Adrenal gland (tissue), 12 donors: ENCODE results near the gene TOR3A. TPM values are rescaled to one million over a fixed set of nuclear protein-coding genes. Genes with fewer than 3 reads are reported as not detected.
"Not testable (repeated sequence)": the region's sequence is repeated elsewhere in the genome, so short reads cannot be mapped to it uniquely, and the experiment has no call there.

Source experiments
- DNase-seq, 7 donors: peaks; one replicate each; pipeline ENCODE4 v3.0.0-alpha.2; 2019 to 2020
- H3K27ac ChIP-seq, 5 donors: fragments of 200-600 bp; sonication (generic) in 4 of 5; 1 replicate in 3 of 5; 2 replicates in 2 of 5; pipeline versions ENCODE4 v1.5.1 to v1.8.0; 2016 to 2020; ENCODE audit warnings: mild to moderate bottlenecking in 1 of 5
- H3K27me3 ChIP-seq: fragments of 200-600 bp; 2 replicates; pipeline ENCODE4 v1.8.0; 2021
- H3K36me3 ChIP-seq, 2 donors: fragments of 200-600 bp; replicated peaks in 1 of 2; 1 replicate in 1 of 2; 2 replicates in 1 of 2; pipeline versions ENCODE4 v1.5.1 to v1.8.0; 2018 to 2022
- H3K4me1 ChIP-seq, 2 donors: fragments of 200-600 bp; replicated peaks in 1 of 2; 1 replicate in 1 of 2; 2 replicates in 1 of 2; pipeline versions ENCODE4 v1.5.1 to v1.8.0; 2018 to 2021
- H3K4me3 ChIP-seq, 4 donors: fragments of 200-600 bp; sonication (generic) in 3 of 4; one replicate each; pipeline ENCODE4 v1.5.1; 2016 to 2018
- H3K9me3 ChIP-seq, 3 donors: fragments of 200-600 bp; sonication (generic) in 1 of 3; replicated peaks in 1 of 3; 1 replicate in 2 of 3; 2 replicates in 1 of 3; pipeline versions ENCODE4 v1.5.1 to v1.8.0; 2016 to 2021
- POLR2A ChIP-seq, 2 donors: fragments of 450-650 bp; IDR thresholded peaks; one replicate each; pipeline ENCODE4 v1.6.1; 2017; ENCODE audit warnings: antibody characterized with exemption in 2 of 2, mild to moderate bottlenecking in 2 of 2, moderate library complexity in 1 of 2
- WGBS, 4 donors: extraction: QIAGEN DNeasy Blood & Tissue Kit in 2 of 4; methylation state at CpG; one replicate each; pipeline versions ENCODE4 v1.1.5 to v1.1.7; 2013 to 2017; 5-methylcytosine and 5-hydroxymethylcytosine counted together
- intact Hi-C, 2 donors: fragments of 100-400 bp; cut with DNase I; formaldehyde crosslinking; loops; one replicate each; pipeline versions ENCODE4 v1.14.1 to v1.15.0; 2022 to 2023
- polyA plus RNA-seq, 3 donors: library from polyadenylated mRNA; stranded (reverse); fragments of 200-250 nt in 2 of 3; fragments of 350-450 nt in 1 of 3; fragmentation: Illumina TruSeq in 1 of 3; extraction: RNeasy Lipid Tissue Mini Kit (QIAGEN cat#74804) in 1 of 3; gene quantifications; one replicate each; pipeline ENCODE4 v1.2.3, GENCODE V29; 2013 to 2014
- total RNA-seq, 9 donors: library from RNA; depleted of rRNA in 4 of 9; stranded (reverse); fragments of >200 nt in 4 of 9; fragments of 120-200 nt in 1 of 9; fragmentation: NEBNext Ultra II Directional in 1 of 9; extraction: Animal tissue kit (Norgen Biotek cat#: 25700) in 1 of 9; gene quantifications; one replicate each; pipeline versions ENCODE4 v1.1.0 to v1.2.4, GENCODE V29; 2013 to 2023
- TF ChIP-seq, protein P1 (sequence below), 6 experiments: fragments of 450-650 bp in 4 of 6; fragments of 200-600 bp in 2 of 6; sonication (generic) in 1 of 6; IDR thresholded peaks; 1 replicate in 5 of 6; 2 replicates in 1 of 6; pipeline versions ENCODE4 v1.5.1 to v1.8.0; 2016 to 2021; ENCODE audit warnings: antibody characterized with exemption in 6 of 6, mild to moderate bottlenecking in 2 of 6, moderate library complexity in 1 of 6
- donor health status: healthy with polysubstance abuse.
- donor health status: Bipolar disorder and iron deficiency.
- donor health status: DM: yes; HTN: yes; CAD: no.
- donor health status: DM: no; HTN: no; CAD: no.
- donor health status: DM: no; HTN: no; CAD: no.
- donor health status: DM: yes; HTN: yes; CAD: no.

TOR3A gene
- total and polyA plus RNA-seq, 12 donors = 6.8 to 53.5 (median 22.3) TPM

DNA sequence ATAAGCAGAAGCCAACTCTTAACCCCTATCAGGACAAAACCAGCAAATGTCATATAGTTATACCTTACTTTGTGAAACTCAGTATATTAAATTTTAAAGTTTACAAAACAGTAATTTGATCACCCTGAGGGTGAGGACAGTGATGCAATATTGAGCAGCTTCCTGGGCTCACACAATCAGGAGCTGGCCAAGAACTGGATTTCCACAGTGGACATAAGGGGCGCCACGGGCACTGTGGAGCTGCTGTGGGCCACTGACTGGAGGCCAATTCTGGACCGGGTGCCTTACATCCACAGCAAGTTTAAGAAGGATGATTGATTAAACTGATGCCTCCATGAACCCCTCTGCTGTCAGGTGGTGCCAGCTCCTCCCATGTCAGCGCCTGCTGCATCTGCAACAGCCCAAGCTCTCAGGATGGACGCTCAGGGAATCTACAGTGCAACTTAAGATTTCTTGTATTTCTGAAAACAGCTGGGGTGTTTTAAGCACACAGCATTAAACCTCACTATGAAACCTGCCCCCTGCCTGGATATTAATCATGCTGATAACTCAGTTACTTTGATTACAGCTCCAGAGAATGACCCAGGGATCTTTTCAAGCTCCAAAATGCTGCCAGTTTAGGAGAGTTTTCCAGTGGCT, 55.9 kb downstream of the TOR3A start:
- Histone ChIP-seq H3K36me3 (no peaks in the 10 kb centered on the region), H3K4me3 (no peak overlapping the region), H3K4me1 (peaks cover 5 to 22% of the 10 kb centered on the region in 2 donors), H3K27me3 (no peaks in the 10 kb centered on the region), H3K9me3 (no peaks in the 10 kb centered on the region), H3K27ac (no peak overlapping the region)
- intact Hi-C loops = no loop called here
- WGBS, 4 donors = 70 to 84% (median 79%) methylated on average over 3 to 5 of the region's 5 CpGs
- DNase-seq = peak in 1 of 7 donors; percentile 10
- TF ChIP-seq, protein P1, sequence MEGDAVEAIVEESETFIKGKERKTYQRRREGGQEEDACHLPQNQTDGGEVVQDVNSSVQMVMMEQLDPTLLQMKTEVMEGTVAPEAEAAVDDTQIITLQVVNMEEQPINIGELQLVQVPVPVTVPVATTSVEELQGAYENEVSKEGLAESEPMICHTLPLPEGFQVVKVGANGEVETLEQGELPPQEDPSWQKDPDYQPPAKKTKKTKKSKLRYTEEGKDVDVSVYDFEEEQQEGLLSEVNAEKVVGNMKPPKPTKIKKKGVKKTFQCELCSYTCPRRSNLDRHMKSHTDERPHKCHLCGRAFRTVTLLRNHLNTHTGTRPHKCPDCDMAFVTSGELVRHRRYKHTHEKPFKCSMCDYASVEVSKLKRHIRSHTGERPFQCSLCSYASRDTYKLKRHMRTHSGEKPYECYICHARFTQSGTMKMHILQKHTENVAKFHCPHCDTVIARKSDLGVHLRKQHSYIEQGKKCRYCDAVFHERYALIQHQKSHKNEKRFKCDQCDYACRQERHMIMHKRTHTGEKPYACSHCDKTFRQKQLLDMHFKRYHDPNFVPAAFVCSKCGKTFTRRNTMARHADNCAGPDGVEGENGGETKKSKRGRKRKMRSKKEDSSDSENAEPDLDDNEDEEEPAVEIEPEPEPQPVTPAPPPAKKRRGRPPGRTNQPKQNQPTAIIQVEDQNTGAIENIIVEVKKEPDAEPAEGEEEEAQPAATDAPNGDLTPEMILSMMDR (IDR thresholded peaks at IDR 0.05) = no peak
- TF ChIP-seq POLR2A (IDR thresholded peaks at IDR 0.05) = no peak

- H3K4me3 ChIP-seq, DNase-seq, H3K36me3 ChIP-seq, H3K27ac ChIP-seq, H3K27me3 ChIP-seq, intact Hi-C loops, H3K9me3 ChIP-seq: not testable (repeated sequence)
- WGBS, 4 donors = 93 to 98% (median 97%) methylated on average over 8 to 21 of the region's 21 CpGs
- H3K4me1 ChIP-seq = peaks cover 5 to 31% of the 10 kb centered on the region in 2 donors
Measured at GRCh38 chr1:179138755-179139154, 56.9 kb downstream of the TOR3A start.

DNA sequence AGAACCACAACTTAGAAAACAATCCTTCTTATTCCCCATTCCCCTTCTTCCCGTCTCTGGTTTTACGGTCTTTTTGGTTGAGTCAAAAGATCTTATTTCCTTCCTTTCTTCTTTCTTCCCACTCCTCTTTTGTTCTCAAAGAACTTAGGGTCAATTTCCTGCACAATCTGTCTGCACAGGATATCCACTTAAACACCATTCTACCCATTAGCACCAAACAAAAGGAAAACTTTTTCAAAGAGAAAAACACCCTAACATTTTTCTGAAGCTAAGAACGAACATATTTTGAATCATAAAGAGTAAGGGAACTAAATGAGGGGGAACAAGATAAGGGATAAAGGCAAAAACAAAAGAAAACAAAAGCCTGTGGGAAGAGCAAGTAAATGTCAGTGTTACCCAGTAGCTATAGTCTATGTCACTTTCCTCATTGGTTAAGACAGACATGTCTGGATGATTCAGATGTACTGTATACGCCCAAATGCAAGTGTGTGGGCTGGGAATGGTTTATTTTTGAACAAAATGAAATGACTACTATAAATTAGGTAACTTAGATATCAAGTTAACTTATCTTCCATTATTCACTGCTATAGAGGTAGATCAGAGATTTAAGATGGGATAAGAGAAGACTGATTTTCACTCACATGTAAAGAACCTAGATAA, 59.9 kb downstream of the TOR3A start:
- no peak for TF ChIP-seq POLR2A (IDR thresholded peaks at IDR 0.05)
- TF ChIP-seq, protein P1 (IDR thresholded peaks at IDR 0.05) = no peak
- peaks cover 5 to 31% of the 10 kb centered on the region in 2 donors for H3K4me1 ChIP-seq
- H3K4me3 ChIP-seq = peak overlapping the region in 1 of 4 donors; percentile 1
- WGBS, 4 donors = 49 to 70% (median 57%) methylated on average over 4 of the region's 4 CpGs
- no peaks in the 10 kb centered on the region for H3K9me3 ChIP-seq
- intact Hi-C loops = no loop called here
- no peaks in the 10 kb centered on the region for H3K27me3 ChIP-seq
- H3K36me3 ChIP-seq = no peaks in the 10 kb centered on the region
- H3K27ac ChIP-seq = peak overlapping the region in 3 of 5 donors; percentile 11 to 65 (median 16)
- no peak for DNase-seq

DNA sequence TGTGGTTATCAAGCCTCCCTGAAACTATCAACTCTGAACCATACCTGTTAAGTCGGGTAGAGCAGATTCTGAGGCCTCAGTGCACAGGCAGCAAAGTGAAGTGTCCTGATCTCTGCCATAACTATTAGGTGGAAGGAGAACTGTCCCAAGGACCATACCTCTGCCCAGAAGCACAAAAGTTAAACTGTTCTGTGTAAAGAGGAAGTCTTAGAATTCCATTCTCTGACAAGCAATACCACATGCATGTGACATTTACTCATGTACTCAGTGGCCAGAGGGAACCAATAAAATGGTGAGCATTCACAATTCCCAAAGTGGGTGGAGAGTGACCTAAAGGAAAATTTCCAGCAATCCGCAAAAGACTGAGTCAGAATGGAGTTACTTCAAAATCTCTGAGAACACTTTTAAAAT, 61.0 kb downstream of the TOR3A start:
- no peak for DNase-seq
- peak overlapping the region in 4 of 5 donors; percentile 23 to 73 (median 56) for H3K27ac ChIP-seq
- 74 to 84% (median 79%) methylated on average over 2 of the region's 2 CpGs for WGBS, 4 donors
- TF ChIP-seq, protein P1 (IDR thresholded peaks at IDR 0.05) = no peak
- TF ChIP-seq POLR2A (IDR thresholded peaks at IDR 0.05) = peak; percentile 10 to 23
- no peaks in the 10 kb centered on the region for H3K9me3 ChIP-seq
- peaks cover 1 to 29% of the 10 kb centered on the region in 2 donors for H3K4me1 ChIP-seq
- no peaks in the 10 kb centered on the region for H3K36me3 ChIP-seq
- H3K27me3 ChIP-seq = no peaks in the 10 kb centered on the region
- intact Hi-C loops = no loop called here
- peak overlapping the region in 1 of 4 donors; percentile 23 for H3K4me3 ChIP-seq
